ENCODE results near the gene MICAL3.

- TF ChIP-seq SIN3A (IDR thresholded peaks at IDR 0.05; ENCODE audit: borderline replicate concordance, insufficient read depth, low read depth, low read length) (no peak), CTCF (IDR thresholded peaks at IDR 0.05) (no peak), POLR2AphosphoS5 (IDR thresholded peaks at IDR 0.05; ENCODE audit: low read depth, low read length) (no peak), REST (IDR thresholded peaks at IDR 0.05; ENCODE audit: insufficient read depth in 1 of 2, low read depth in 2 of 2, low read length in 1 of 2) (no peak), TCF7L2 (IDR thresholded peaks at IDR 0.05; ENCODE audit: low read depth, low read length) (no peak)
Observed at GRCh38 chr22:18012531-18012930, 11.8 kb downstream of the MICAL3 start.

Measured in Panc1 (cell line).